ENCODE data around the gene MAST2. TPM values are rescaled to one million over a fixed set of nuclear protein-coding genes. Genes with fewer than 3 reads are reported as not detected.

Gene MAST2
- total RNA-seq, 3 donors from 2014 or later, result 90.0 to 158 (median 100.0) TPM

- intact Hi-C loops (cut with DNase I, micrococcal nuclease), result no loop called here
- no peak for TF ChIP-seq CTCF (IDR thresholded peaks at IDR 0.05)
- ATAC-seq, result no peak
Measured at GRCh38 chr1:46057781-46058180, 254.4 kb downstream of the MAST2 start.

GRCh38 chr1:46058936-46059335, 255.5 kb downstream of the MAST2 start:
- no peak for TF ChIP-seq CTCF (IDR thresholded peaks at IDR 0.05)
- H3K36me3 ChIP-seq (ENCODE audit: low read depth), result no peaks in the 10 kb centered on the region
- H3K9me3 ChIP-seq, result no peaks in the 10 kb centered on the region
- intact Hi-C loops (cut with DNase I, micrococcal nuclease), result no loop called here
- DNase-seq (no peak), ATAC-seq (no peak)
- no peak overlapping the region for H3K4me3 ChIP-seq
- H3K4me1 ChIP-seq (ENCODE audit: low read depth), result no peaks in the 10 kb centered on the region

More at GRCh38 chr1:46057781-46058180, 254.4 kb downstream of the MAST2 start:
- no peak for DNase-seq
- Histone ChIP-seq H3K9me3 (no peaks in the 10 kb centered on the region), H3K4me3 (no peak overlapping the region), H3K4me1 (ENCODE audit: low read depth) (no peaks in the 10 kb centered on the region), H3K36me3 (ENCODE audit: low read depth) (no peaks in the 10 kb centered on the region)

- Histone ChIP-seq H3K4me3 (no peak overlapping the region), H3K9me3 (no peaks in the 10 kb centered on the region), H3K4me1 (ENCODE audit: low read depth) (no peaks in the 10 kb centered on the region), H3K36me3 (ENCODE audit: low read depth) (no peaks in the 10 kb centered on the region)
- intact Hi-C loops (cut with DNase I, micrococcal nuclease), result no loop called here
- no peak for TF ChIP-seq CTCF (IDR thresholded peaks at IDR 0.05)
- DNase-seq (no peak), ATAC-seq (no peak)
Measured at GRCh38 chr1:46061146-46061545, 257.7 kb downstream of the MAST2 start.

- peak; percentile 30 for ATAC-seq
- Histone ChIP-seq H3K9me3 (no peaks in the 10 kb centered on the region), H3K4me3 (no peak overlapping the region), H3K4me1 (ENCODE audit: low read depth) (no peaks in the 10 kb centered on the region), H3K36me3 (ENCODE audit: low read depth) (no peaks in the 10 kb centered on the region)
- peak in 1 of 3 donors; percentile 36 for DNase-seq
- no peak for TF ChIP-seq CTCF (IDR thresholded peaks at IDR 0.05)
- intact Hi-C loops (cut with DNase I, micrococcal nuclease), result no loop called here
Measured at GRCh38 chr1:46062651-46063319, 259.4 kb downstream of the MAST2 start.

GRCh38 chr1:46064708-46065107, 261.3 kb downstream of the MAST2 start:
- DNase-seq (no peak), ATAC-seq (no peak)
- Histone ChIP-seq H3K4me3 (no peak overlapping the region), H3K4me1 (ENCODE audit: low read depth) (no peaks in the 10 kb centered on the region), H3K36me3 (ENCODE audit: low read depth) (no peaks in the 10 kb centered on the region), H3K9me3 (no peaks in the 10 kb centered on the region)
- TF ChIP-seq CTCF (IDR thresholded peaks at IDR 0.05), result no peak
- intact Hi-C loops (cut with DNase I, micrococcal nuclease), result no loop called here
